Sigmoid colon (tissue), 4 donors: ENCODE results near the gene SLC16A8.

Experiments
- POLR2AphosphoS5 ChIP-seq, 4 donors: sonication (generic); formaldehyde crosslinking; IDR thresholded peaks; one replicate each; pipeline ENCODE4 v1.6.1; 2017; ENCODE audit warnings: antibody characterized with exemption in 4 of 4
- TF ChIP-seq, protein P1 (sequence below), 4 experiments: fragments of 450-650 bp in 3 of 4; fragments of 200-600 bp in 1 of 4; IDR thresholded peaks; one replicate each; pipeline ENCODE4 v1.5.1; 2016 to 2019; ENCODE audit warnings: antibody characterized with exemption in 4 of 4, mild to moderate bottlenecking in 3 of 4, moderate library complexity in 2 of 4

DNA sequence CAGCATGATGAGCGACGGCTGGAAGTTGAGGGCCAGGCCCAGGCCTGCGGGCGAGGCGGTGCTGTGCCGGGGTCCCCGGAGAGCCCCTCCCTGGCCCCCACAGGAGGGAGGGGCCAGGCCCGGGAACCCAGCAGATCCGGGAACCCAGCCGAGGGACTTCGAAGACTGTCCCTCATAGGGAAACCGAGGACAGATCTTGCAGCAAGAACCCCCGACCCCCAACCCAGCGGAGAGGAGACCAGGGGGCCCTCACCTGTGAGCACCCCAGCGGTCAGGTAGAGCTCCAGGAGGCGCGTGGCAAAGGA lies 2.4 kb downstream of the SLC16A8 start:
- TF ChIP-seq, protein P1, sequence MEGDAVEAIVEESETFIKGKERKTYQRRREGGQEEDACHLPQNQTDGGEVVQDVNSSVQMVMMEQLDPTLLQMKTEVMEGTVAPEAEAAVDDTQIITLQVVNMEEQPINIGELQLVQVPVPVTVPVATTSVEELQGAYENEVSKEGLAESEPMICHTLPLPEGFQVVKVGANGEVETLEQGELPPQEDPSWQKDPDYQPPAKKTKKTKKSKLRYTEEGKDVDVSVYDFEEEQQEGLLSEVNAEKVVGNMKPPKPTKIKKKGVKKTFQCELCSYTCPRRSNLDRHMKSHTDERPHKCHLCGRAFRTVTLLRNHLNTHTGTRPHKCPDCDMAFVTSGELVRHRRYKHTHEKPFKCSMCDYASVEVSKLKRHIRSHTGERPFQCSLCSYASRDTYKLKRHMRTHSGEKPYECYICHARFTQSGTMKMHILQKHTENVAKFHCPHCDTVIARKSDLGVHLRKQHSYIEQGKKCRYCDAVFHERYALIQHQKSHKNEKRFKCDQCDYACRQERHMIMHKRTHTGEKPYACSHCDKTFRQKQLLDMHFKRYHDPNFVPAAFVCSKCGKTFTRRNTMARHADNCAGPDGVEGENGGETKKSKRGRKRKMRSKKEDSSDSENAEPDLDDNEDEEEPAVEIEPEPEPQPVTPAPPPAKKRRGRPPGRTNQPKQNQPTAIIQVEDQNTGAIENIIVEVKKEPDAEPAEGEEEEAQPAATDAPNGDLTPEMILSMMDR (IDR thresholded peaks at IDR 0.05): no peak
- no peak for TF ChIP-seq POLR2AphosphoS5 (IDR thresholded peaks at IDR 0.05)
